HepG2 (cell line): ENCODE data around the gene UST. TPM values are rescaled to one million over a fixed set of nuclear protein-coding genes. Genes with fewer than 3 reads are reported as not detected.
A peak's percentile ranks its signal among the peaks of the same experiment; 100 is the strongest.

Experiments
- ATAC-seq: fragments of 200-7000 bp; cut with Tn5 transposase; 3 replicates; pipeline ENCODE4 v1.9.1; 2020; ENCODE audit warnings: mild to moderate bottlenecking, moderate library complexity
- BruUV-seq: library from RNA; stranded (reverse); fragments of 400-500 nt; replicated peaks from 2 replicates; lab custom pipeline; 2021; lab: Mats Ljungman, UMichigan
- CTCF ChIA-PET: fragments of 300-600 bp; formaldehyde crosslinking; extraction: SDS; loops from one replicate; lab custom pipeline; 2021; ENCODE audit warnings: low total read pairs, inconsistent platforms, low intra/inter-chr PET ratio; lab: Yijun Ruan, JAX
- POLR2A ChIA-PET: fragments of 350-600 bp; sonication (Branson Sonifier 250); formaldehyde crosslinking; loops from one replicate; lab custom pipeline; 2020; ENCODE audit warnings: antibody characterized with exemption, inconsistent platforms; lab: Yijun Ruan, JAX
- DNase-seq: peaks from one replicate; pipeline ENCODE4 v3.0.0-alpha.2; 2015; ENCODE audit warnings: low spot score
- FAIRE-seq: peaks from 3 replicates; lab custom pipeline; 2011; peaks lifted over from hg19 to GRCh38; lab: Jason Lieb, UNC
- H2AFZ ChIP-seq: one replicate; pipeline ENCODE4 v1.6.1; 2011; ENCODE audit warnings: low read length, inconsistent platforms
- H3K27ac ChIP-seq: fragments of 300-600 bp; 3 replicates; pipeline ENCODE4 v1.8.0; 2011; ENCODE audit warnings: mixed run types, mild to moderate bottlenecking, mixed read lengths, low read length, inconsistent platforms; ENCODE audit not compliant: insufficient read depth; ENCODE audit errors: extremely low read length
- H3K27me3 ChIP-seq, 2 experiments: fragments of 200-600 bp in 1 of 2; 2 replicates in 1 of 2; 3 replicates in 1 of 2; pipeline versions ENCODE4 v1.6.0 to v1.8.0; 2011; ENCODE audit warnings: low read length in 2 of 2, mild to moderate bottlenecking in 2 of 2, moderate library complexity in 2 of 2, inconsistent platforms in 1 of 2; ENCODE audit not compliant: insufficient read depth in 2 of 2, control insufficient read depth in 1 of 2
- H3K36me3 ChIP-seq, 2 experiments: fragments of 200-600 bp in 1 of 2; replicated peaks in 1 of 2; 2 replicates in 1 of 2; 3 replicates in 1 of 2; pipeline versions ENCODE4 v1.5.1 to v1.8.0; 2011; ENCODE audit warnings: low read length in 2 of 2, inconsistent platforms in 1 of 2; ENCODE audit not compliant: insufficient read depth in 2 of 2, control insufficient read depth in 1 of 2
- H3K4me1 ChIP-seq: 2 replicates; pipeline ENCODE4 v1.5.1; 2012; ENCODE audit warnings: low read length, inconsistent platforms; ENCODE audit not compliant: insufficient read depth
- H3K4me2 ChIP-seq: 2 replicates; pipeline ENCODE4 v1.6.0; 2011; ENCODE audit warnings: low read depth, low read length, inconsistent platforms
- H3K4me3 ChIP-seq, 3 experiments: fragments of 200-600 bp in 1 of 3; sonication (generic), shearing (Covaris generic) in 1 of 3; replicated peaks in 1 of 3; 2 replicates each; pipeline ENCODE4 v1.5.1; 2011 to 2016; ENCODE audit warnings: low read length in 3 of 3, inconsistent platforms in 2 of 3, low read depth in 2 of 3, mild to moderate bottlenecking in 2 of 3, control low read depth in 1 of 3, mixed read lengths in 1 of 3; ENCODE audit not compliant: insufficient read depth in 1 of 3
- H3K79me2 ChIP-seq: one replicate; pipeline ENCODE4 v1.6.1; 2011; ENCODE audit warnings: low read length, inconsistent platforms; ENCODE audit not compliant: insufficient read depth
- H3K9ac ChIP-seq: 2 replicates; pipeline ENCODE4 v1.6.0; 2011; ENCODE audit warnings: mild to moderate bottlenecking, low read depth, low read length, inconsistent platforms; ENCODE audit not compliant: insufficient read depth
- H3K9me3 ChIP-seq: 2 replicates; pipeline ENCODE4 v1.5.1; 2012; ENCODE audit warnings: mild to moderate bottlenecking, low read length
- H4K20me1 ChIP-seq: 2 replicates; pipeline ENCODE4 v1.6.0; 2011; ENCODE audit warnings: inconsistent platforms, mild to moderate bottlenecking, low read length, moderate library complexity; ENCODE audit not compliant: insufficient read depth
- MAFF ChIP-seq: IDR thresholded peaks from 2 replicates; pipeline ENCODE4 v1.6.1; 2011; ENCODE audit warnings: low read depth, low read length, improper control_type of control experiment
- MAFK ChIP-seq, 2 experiments: IDR thresholded peaks in 1 of 2; conservative IDR thresholded peaks in 1 of 2; 2 replicates each; pipeline ENCODE4 v1.6.1; 2011; ENCODE audit warnings: improper control_type of control experiment in 2 of 2, low read length in 2 of 2
- PHF5A ChIP-seq: IDR thresholded peaks from one replicate; pipeline ENCODE4 v1.6.1; 2018; ENCODE audit warnings: low read depth, missing genetic modification reagents; ENCODE audit not compliant: unreplicated experiment
- ZFP82 ChIP-seq: sonication (generic); formaldehyde crosslinking; IDR thresholded peaks from 2 replicates; pipeline ENCODE4 v1.5.1; 2020; ENCODE audit warnings: mild to moderate bottlenecking, missing genetic modification reagents, borderline replicate concordance
- WGBS: methylation state at CpG from one replicate; pipeline ENCODE4 v1.1.6; 2017; ENCODE audit warnings: low lambda C conversion rate; 5-methylcytosine and 5-hydroxymethylcytosine counted together
- in situ Hi-C: cut with HindIII; loops from 2 replicates; pipeline ENCODE4 v1.10.0; 2017; ENCODE audit warnings: low pct_unique_long_range_greater_than_20kb; ENCODE audit not compliant: extremely low pct_ligation_motif_present
- intact Hi-C: fragments of 100-400 bp; cut with micrococcal nuclease; formaldehyde crosslinking; loops from one replicate; pipeline ENCODE4 v1.10.0; 2022; ENCODE audit not compliant: unreplicated experiment
- polyA plus RNA-seq, 8 experiments: library from polyadenylated mRNA; depleted of rRNA in 3 of 8; stranded (reverse) in 7 of 8; unstranded in 1 of 8; fragments of >200 nt; fragmentation: Illumina TruSeq in 4 of 8; extraction: Trizol in 4 of 8; gene quantifications; 2 replicates each; pipeline versions ENCODE4 v1.2.1 to v1.2.3, GENCODE V29; 2011 to 2016; ENCODE audit warnings: low read depth in 4 of 8, missing spikeins in 1 of 8, mixed read lengths in 1 of 8; ENCODE audit not compliant: insufficient read depth in 1 of 8
- total RNA-seq, 5 experiments: library from RNA; depleted of rRNA; stranded (reverse); fragments of >200 nt; fragmentation: Illumina TruSeq; extraction: Trizol; gene quantifications; 2 replicates each; pipeline ENCODE4 v1.2.3, GENCODE V29; 2016; ENCODE audit warnings: low read depth in 1 of 5
- TF ChIP-seq, protein P1 (sequence below): sonication (generic); formaldehyde crosslinking; IDR thresholded peaks from 2 replicates; pipeline ENCODE4 v1.4.0; 2020; ENCODE audit warnings: missing genetic modification reagents, borderline replicate concordance
- TF ChIP-seq, protein P2 (sequence below): fragments of 450-650 bp; IDR thresholded peaks from 2 replicates; pipeline ENCODE4 v1.6.1; 2016
- TF ChIP-seq, protein P3 (sequence below): sonication (generic); formaldehyde crosslinking; IDR thresholded peaks from 2 replicates; pipeline ENCODE4 v1.5.1; 2020; ENCODE audit warnings: missing genetic modification reagents, mild to moderate bottlenecking, borderline replicate concordance
- TF ChIP-seq, protein P4 (sequence below): sonication (generic); formaldehyde crosslinking; conservative IDR thresholded peaks from 2 replicates; pipeline ENCODE4 v1.4.0; 2020; ENCODE audit warnings: missing genetic modification reagents

Gene UST
- total and polyA plus RNA-seq, 2 of the 13 experiments (the other 11 are each of a cell fraction or from before 2014, with no cell fraction given): 0.27 TPM; not detected in 1

DNA sequence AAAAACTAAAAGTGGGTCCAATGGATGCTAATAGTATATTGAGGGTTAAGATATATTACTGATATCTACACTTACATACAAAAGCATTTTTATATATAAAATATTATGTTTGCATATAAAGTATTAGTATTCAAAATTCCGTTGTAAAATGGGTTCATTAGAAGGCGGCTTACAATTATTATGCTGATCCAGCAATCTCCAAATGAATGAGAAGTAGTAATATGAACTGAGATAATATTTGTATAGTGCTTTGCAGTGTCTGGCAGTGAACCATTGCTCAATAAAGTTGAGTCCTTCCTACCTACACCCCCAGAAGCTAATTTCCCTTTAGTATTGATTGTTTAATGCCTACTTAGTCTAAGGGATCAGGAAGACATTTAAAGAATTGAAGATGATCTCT is 146.2 kb downstream of the UST start:
- H3K79me2 ChIP-seq: no peaks in the 10 kb centered on the region
- no peak overlapping the region for H3K4me3 ChIP-seq
- no peak overlapping the region for H3K27ac ChIP-seq
- no peak overlapping the region for H3K9ac ChIP-seq
- intact Hi-C loops (no loop called here), in situ Hi-C loops (no loop called here)
- H3K36me3 ChIP-seq: no peaks in the 10 kb centered on the region
- H3K4me2 ChIP-seq: no peak overlapping the region
- ATAC-seq: no peak
- no peak overlapping the region for H2AFZ ChIP-seq
- 19% methylated on average over 2 of the region's 2 CpGs for WGBS
- no peak for FAIRE-seq
- TF ChIP-seq PHF5A (CRISPR knock-in tag) (no peak), MAFF (peak; percentile 84), MAFK (conservative IDR thresholded peaks at IDR 0.05 in 1 of 2, IDR thresholded peaks at IDR 0.05 in 1 of 2; ENCODE audit: low read length in 2 of 2) (peak; percentile 81 to 90)
- no peaks in the 10 kb centered on the region for H4K20me1 ChIP-seq
- no peaks in the 10 kb centered on the region for H3K9me3 ChIP-seq
- ChIA-PET CTCF (no interaction called here), POLR2A (no interaction called here)
- peaks cover 19% of the 10 kb centered on the region for H3K4me1 ChIP-seq
- no TSS peak for BruUV-seq
- DNase-seq: no peak
- peaks cover 0 to 15% of the 10 kb centered on the region in 2 experiments; a peak in 3 of 5 replicates for H3K27me3 ChIP-seq

DNA sequence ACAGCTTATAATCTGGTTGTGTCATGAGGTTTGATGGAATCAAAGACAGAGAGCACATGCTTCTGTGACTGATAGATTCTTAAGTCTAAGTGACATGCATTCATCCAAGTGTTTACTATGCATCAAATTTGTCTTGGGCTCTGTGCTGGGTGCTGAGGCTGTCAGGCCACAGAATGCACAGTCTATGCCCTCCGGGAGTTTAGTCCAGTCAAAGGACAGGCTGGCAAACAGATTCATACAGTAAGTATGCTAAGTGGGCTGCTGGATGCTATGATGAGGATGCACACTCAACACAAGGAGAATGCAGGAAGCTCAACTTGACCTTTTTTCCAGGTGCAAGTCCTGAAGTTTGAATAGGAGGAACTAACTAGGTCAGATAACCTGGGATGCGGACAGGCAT is 146.7 kb downstream of the UST start:
- ChIA-PET CTCF (no interaction called here), POLR2A (no interaction called here)
- peaks cover 19% of the 10 kb centered on the region for H3K4me1 ChIP-seq
- no peak overlapping the region for H3K27ac ChIP-seq
- no peak overlapping the region for H3K9ac ChIP-seq
- no peaks in the 10 kb centered on the region for H4K20me1 ChIP-seq
- ATAC-seq (no peak), FAIRE-seq (no peak), DNase-seq (no peak)
- H2AFZ ChIP-seq: no peak overlapping the region
- no peaks in the 10 kb centered on the region for H3K36me3 ChIP-seq
- no TSS peak for BruUV-seq
- no peaks in the 10 kb centered on the region for H3K79me2 ChIP-seq
- intact Hi-C loops: no loop called here
- in situ Hi-C loops: no loop called here
- H3K4me3 ChIP-seq: no peak overlapping the region
- H3K27me3 ChIP-seq: peaks cover 0 to 11% of the 10 kb centered on the region in 2 experiments; a peak in 2 of 5 replicates
- no peak overlapping the region for H3K4me2 ChIP-seq
- WGBS: 32% methylated on average over 2 of the region's 2 CpGs
- no peaks in the 10 kb centered on the region for H3K9me3 ChIP-seq
- TF ChIP-seq, protein P1, sequence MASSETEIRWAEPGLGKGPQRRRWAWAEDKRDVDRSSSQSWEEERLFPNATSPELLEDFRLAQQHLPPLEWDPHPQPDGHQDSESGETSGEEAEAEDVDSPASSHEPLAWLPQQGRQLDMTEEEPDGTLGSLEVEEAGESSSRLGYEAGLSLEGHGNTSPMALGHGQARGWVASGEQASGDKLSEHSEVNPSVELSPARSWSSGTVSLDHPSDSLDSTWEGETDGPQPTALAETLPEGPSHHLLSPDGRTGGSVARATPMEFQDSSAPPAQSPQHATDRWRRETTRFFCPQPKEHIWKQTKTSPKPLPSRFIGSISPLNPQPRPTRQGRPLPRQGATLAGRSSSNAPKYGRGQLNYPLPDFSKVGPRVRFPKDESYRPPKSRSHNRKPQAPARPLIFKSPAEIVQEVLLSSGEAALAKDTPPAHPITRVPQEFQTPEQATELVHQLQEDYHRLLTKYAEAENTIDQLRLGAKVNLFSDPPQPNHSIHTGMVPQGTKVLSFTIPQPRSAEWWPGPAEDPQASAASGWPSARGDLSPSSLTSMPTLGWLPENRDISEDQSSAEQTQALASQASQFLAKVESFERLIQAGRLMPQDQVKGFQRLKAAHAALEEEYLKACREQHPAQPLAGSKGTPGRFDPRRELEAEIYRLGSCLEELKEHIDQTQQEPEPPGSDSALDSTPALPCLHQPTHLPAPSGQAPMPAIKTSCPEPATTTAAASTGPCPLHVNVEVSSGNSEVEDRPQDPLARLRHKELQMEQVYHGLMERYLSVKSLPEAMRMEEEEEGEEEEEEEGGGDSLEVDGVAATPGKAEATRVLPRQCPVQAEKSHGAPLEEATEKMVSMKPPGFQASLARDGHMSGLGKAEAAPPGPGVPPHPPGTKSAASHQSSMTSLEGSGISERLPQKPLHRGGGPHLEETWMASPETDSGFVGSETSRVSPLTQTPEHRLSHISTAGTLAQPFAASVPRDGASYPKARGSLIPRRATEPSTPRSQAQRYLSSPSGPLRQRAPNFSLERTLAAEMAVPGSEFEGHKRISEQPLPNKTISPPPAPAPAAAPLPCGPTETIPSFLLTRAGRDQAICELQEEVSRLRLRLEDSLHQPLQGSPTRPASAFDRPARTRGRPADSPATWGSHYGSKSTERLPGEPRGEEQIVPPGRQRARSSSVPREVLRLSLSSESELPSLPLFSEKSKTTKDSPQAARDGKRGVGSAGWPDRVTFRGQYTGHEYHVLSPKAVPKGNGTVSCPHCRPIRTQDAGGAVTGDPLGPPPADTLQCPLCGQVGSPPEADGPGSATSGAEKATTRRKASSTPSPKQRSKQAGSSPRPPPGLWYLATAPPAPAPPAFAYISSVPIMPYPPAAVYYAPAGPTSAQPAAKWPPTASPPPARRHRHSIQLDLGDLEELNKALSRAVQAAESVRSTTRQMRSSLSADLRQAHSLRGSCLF (CRISPR knock-in tag): no peak
- TF ChIP-seq, protein P2, sequence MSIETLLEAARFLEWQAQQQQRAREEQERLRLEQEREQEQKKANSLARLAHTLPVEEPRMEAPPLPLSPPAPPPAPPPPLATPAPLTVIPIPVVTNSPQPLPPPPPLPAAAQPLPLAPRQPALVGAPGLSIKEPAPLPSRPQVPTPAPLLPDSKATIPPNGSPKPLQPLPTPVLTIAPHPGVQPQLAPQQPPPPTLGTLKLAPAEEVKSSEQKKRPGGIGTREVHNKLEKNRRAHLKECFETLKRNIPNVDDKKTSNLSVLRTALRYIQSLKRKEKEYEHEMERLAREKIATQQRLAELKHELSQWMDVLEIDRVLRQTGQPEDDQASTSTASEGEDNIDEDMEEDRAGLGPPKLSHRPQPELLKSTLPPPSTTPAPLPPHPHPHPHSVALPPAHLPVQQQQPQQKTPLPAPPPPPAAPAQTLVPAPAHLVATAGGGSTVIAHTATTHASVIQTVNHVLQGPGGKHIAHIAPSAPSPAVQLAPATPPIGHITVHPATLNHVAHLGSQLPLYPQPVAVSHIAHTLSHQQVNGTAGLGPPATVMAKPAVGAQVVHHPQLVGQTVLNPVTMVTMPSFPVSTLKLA: peak; percentile 67
- TF ChIP-seq ZFP82 (CRISPR knock-in tag): no peak
- TF ChIP-seq, protein P3, sequence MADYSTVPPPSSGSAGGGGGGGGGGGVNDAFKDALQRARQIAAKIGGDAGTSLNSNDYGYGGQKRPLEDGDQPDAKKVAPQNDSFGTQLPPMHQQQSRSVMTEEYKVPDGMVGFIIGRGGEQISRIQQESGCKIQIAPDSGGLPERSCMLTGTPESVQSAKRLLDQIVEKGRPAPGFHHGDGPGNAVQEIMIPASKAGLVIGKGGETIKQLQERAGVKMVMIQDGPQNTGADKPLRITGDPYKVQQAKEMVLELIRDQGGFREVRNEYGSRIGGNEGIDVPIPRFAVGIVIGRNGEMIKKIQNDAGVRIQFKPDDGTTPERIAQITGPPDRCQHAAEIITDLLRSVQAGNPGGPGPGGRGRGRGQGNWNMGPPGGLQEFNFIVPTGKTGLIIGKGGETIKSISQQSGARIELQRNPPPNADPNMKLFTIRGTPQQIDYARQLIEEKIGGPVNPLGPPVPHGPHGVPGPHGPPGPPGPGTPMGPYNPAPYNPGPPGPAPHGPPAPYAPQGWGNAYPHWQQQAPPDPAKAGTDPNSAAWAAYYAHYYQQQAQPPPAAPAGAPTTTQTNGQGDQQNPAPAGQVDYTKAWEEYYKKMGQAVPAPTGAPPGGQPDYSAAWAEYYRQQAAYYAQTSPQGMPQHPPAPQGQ (CRISPR knock-in tag): no peak
- TF ChIP-seq, protein P4, sequence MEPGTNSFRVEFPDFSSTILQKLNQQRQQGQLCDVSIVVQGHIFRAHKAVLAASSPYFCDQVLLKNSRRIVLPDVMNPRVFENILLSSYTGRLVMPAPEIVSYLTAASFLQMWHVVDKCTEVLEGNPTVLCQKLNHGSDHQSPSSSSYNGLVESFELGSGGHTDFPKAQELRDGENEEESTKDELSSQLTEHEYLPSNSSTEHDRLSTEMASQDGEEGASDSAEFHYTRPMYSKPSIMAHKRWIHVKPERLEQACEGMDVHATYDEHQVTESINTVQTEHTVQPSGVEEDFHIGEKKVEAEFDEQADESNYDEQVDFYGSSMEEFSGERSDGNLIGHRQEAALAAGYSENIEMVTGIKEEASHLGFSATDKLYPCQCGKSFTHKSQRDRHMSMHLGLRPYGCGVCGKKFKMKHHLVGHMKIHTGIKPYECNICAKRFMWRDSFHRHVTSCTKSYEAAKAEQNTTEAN (CRISPR knock-in tag): no peak
